Natural killer cell treated with Interleukin-12 subunit alpha and Interleukin-12 subunit beta and Interleukin-15 and Interleukin-18, amount 100 ng/mL, for 72 hours (primary cell): ENCODE measurements around the gene QRICH2. TPM values are rescaled to one million over a fixed set of nuclear protein-coding genes. Genes with fewer than 3 reads are reported as not detected.
"Not testable (repeated sequence)": the region's sequence is repeated elsewhere in the genome, so short reads cannot be mapped to it uniquely, and the experiment has no call there.

ENCODE experiments used
- ATAC-seq, 2 donors: fragments of 150-1000 bp; cut with Tn5 transposase in 1 of 2; sonication (Bioruptor Pico), chemical (Tn5 transposase) in 1 of 2; 2 replicates each; pipeline ENCODE4 v1.10.0; 2021
- DNase-seq: peaks from one replicate; pipeline ENCODE4 v3.0.0; 2022; ENCODE audit warnings: low spot score
- H3K27ac Mint-ChIP-seq, 2 donors: 1 replicate in 1 of 2; 2 replicates in 1 of 2; pipeline ENCODE4 v1.8.0; 2022; ENCODE audit warnings: mixed read lengths in 2 of 2, mild to moderate bottlenecking in 1 of 2, moderate library complexity in 1 of 2
- H3K27me3 Mint-ChIP-seq, 2 donors: 1 replicate in 1 of 2; 2 replicates in 1 of 2; pipeline ENCODE4 v1.8.0; 2022; ENCODE audit warnings: mixed read lengths in 2 of 2
- H3K36me3 Mint-ChIP-seq: one replicate; pipeline ENCODE4 v1.8.0; 2022; ENCODE audit warnings: mixed read lengths
- H3K4me1 Mint-ChIP-seq, 2 donors: 1 replicate in 1 of 2; 2 replicates in 1 of 2; pipeline ENCODE4 v1.8.0; 2022; ENCODE audit warnings: low read depth in 2 of 2, mixed read lengths in 2 of 2, mild to moderate bottlenecking in 1 of 2
- H3K4me3 Mint-ChIP-seq: one replicate; pipeline ENCODE4 v1.8.0; 2022; ENCODE audit warnings: mixed read lengths
- H3K9me3 Mint-ChIP-seq: 2 replicates; pipeline ENCODE4 v1.8.0; 2022; ENCODE audit warnings: mixed read lengths
- total RNA-seq, 2 donors: library from RNA; stranded (reverse); gene quantifications; one replicate each; pipeline ENCODE4 v1.2.3, GENCODE V29; 2022

QRICH2 gene
- total RNA-seq, 2 donors from 2014 or later = 4.1 to 5.9 TPM

- ATAC-seq (no peak), DNase-seq (no peak)
- Mint-ChIP-seq H3K4me1 (peaks cover 33 to 39% of the 10 kb centered on the region in 2 donors), H3K27ac (peak overlapping the region; percentile 97 to 99), H3K27me3 (no peaks in the 10 kb centered on the region), H3K36me3 (peaks cover 7% of the 10 kb centered on the region), H3K4me3 (peak overlapping the region; percentile 92), H3K9me3 (no peaks in the 10 kb centered on the region)
Observed at GRCh38 chr17:76270127-76270592, 37.9 kb downstream of the QRICH2 start.

GRCh38 chr17:76268991-76269981, 38.8 kb downstream of the QRICH2 start:
- H3K9me3 Mint-ChIP-seq = no peaks in the 10 kb centered on the region
- no peak for DNase-seq
- H3K27ac Mint-ChIP-seq = peak overlapping the region; percentile 97 to 99
- H3K36me3 Mint-ChIP-seq = peaks cover 7% of the 10 kb centered on the region
- no peak for ATAC-seq
- peak overlapping the region; percentile 92 for H3K4me3 Mint-ChIP-seq
- H3K27me3 Mint-ChIP-seq = no peaks in the 10 kb centered on the region
- H3K4me1 Mint-ChIP-seq = peaks cover 37 to 39% of the 10 kb centered on the region in 2 donors

GRCh38 chr17:76268015-76268749, 39.9 kb downstream of the QRICH2 start:
- Mint-ChIP-seq H3K36me3 (peaks cover 7% of the 10 kb centered on the region), H3K9me3 (no peaks in the 10 kb centered on the region), H3K4me3 (peak overlapping the region; percentile 92), H3K27me3 (no peaks in the 10 kb centered on the region), H3K27ac (peak overlapping the region; percentile 97 to 99), H3K4me1 (peaks cover 43 to 45% of the 10 kb centered on the region in 2 donors)
- ATAC-seq = peak in 1 of 2 donors; percentile 0
- DNase-seq = no peak

- Mint-ChIP-seq H3K27ac (peak overlapping the region; percentile 97 to 99), H3K4me3 (peak overlapping the region; percentile 92), H3K4me1 (peaks cover 49 to 51% of the 10 kb centered on the region in 2 donors)
- H3K9me3 Mint-ChIP-seq, H3K36me3 Mint-ChIP-seq, H3K27me3 Mint-ChIP-seq, DNase-seq, ATAC-seq: not testable (repeated sequence)
Observed at GRCh38 chr17:76267581-76268001, 40.5 kb downstream of the QRICH2 start.

GRCh38 chr17:76267051-76267576, 41.0 kb downstream of the QRICH2 start:
- no peak for DNase-seq
- Mint-ChIP-seq H3K9me3 (no peaks in the 10 kb centered on the region), H3K4me3 (peak overlapping the region; percentile 92), H3K4me1 (peaks cover 52 to 54% of the 10 kb centered on the region in 2 donors), H3K36me3 (peaks cover 7% of the 10 kb centered on the region), H3K27ac (peak overlapping the region; percentile 97 to 99), H3K27me3 (no peaks in the 10 kb centered on the region)
- no peak for ATAC-seq

- Mint-ChIP-seq H3K27ac (peak overlapping the region; percentile 97 to 99), H3K9me3 (no peaks in the 10 kb centered on the region), H3K4me3 (peak overlapping the region; percentile 92), H3K27me3 (no peaks in the 10 kb centered on the region), H3K4me1 (peaks cover 59 to 61% of the 10 kb centered on the region in 2 donors), H3K36me3 (peaks cover 7% of the 10 kb centered on the region)
- DNase-seq = no peak
- ATAC-seq = no peak
Observed at GRCh38 chr17:76266244-76266938, 41.7 kb downstream of the QRICH2 start.

GRCh38 chr17:76265624-76266243, 42.3 kb downstream of the QRICH2 start:
- H3K9me3 Mint-ChIP-seq = no peaks in the 10 kb centered on the region
- no peak for DNase-seq
- H3K27me3 Mint-ChIP-seq = no peaks in the 10 kb centered on the region
- H3K4me1 Mint-ChIP-seq = peaks cover 54 to 57% of the 10 kb centered on the region in 2 donors
- peak overlapping the region; percentile 92 for H3K4me3 Mint-ChIP-seq
- H3K36me3 Mint-ChIP-seq = peaks cover 7% of the 10 kb centered on the region
- H3K27ac Mint-ChIP-seq = peak overlapping the region; percentile 97 to 99
- ATAC-seq = no peak

GRCh38 chr17:76264755-76265623, 43.1 kb downstream of the QRICH2 start, which contains the start of gene UBALD2:
UBALD2 (plus strand) TSS chr17:76265348; CDS start chr17:76265506, 158 bp downstream.
- peak within 1 kb of the TSS; percentile 92 for H3K4me3 Mint-ChIP-seq
- peaks cover 53 to 56% of the 10 kb centered on the region in 2 donors for H3K4me1 Mint-ChIP-seq
- peak; percentile 90 to 93 for ATAC-seq
- H3K9me3 Mint-ChIP-seq = no peaks in the 10 kb centered on the region
- peaks cover 7% of the 10 kb centered on the region for H3K36me3 Mint-ChIP-seq
- H3K27me3 Mint-ChIP-seq = no peaks in the 10 kb centered on the region
- peak; percentile 100 for DNase-seq
- H3K27ac Mint-ChIP-seq = peak within 1 kb of the TSS; percentile 97 to 100

GRCh38 chr17:76264425-76264754, 43.7 kb downstream of the QRICH2 start:
- no peak for DNase-seq
- peak in 1 of 2 donors; percentile 0 for ATAC-seq
- Mint-ChIP-seq H3K4me3 (peak overlapping the region; percentile 84), H3K36me3 (peaks cover 7% of the 10 kb centered on the region), H3K27me3 (no peaks in the 10 kb centered on the region), H3K4me1 (peaks cover 47 to 50% of the 10 kb centered on the region in 2 donors), H3K9me3 (no peaks in the 10 kb centered on the region), H3K27ac (peak overlapping the region; percentile 97 to 100)

GRCh38 chr17:76263896-76264295, 44.2 kb downstream of the QRICH2 start:
- ATAC-seq (no peak), DNase-seq (no peak)
- peak overlapping the region; percentile 97 to 100 for H3K27ac Mint-ChIP-seq
- H3K9me3 Mint-ChIP-seq = no peaks in the 10 kb centered on the region
- peaks cover 42 to 45% of the 10 kb centered on the region in 2 donors for H3K4me1 Mint-ChIP-seq
- H3K27me3 Mint-ChIP-seq = no peaks in the 10 kb centered on the region
- H3K4me3 Mint-ChIP-seq = peak overlapping the region; percentile 84
- H3K36me3 Mint-ChIP-seq = peaks cover 7% of the 10 kb centered on the region

- Mint-ChIP-seq H3K4me1 (peaks cover 35 to 38% of the 10 kb centered on the region in 2 donors), H3K36me3 (peaks cover 3% of the 10 kb centered on the region), H3K27me3 (no peaks in the 10 kb centered on the region), H3K9me3 (no peaks in the 10 kb centered on the region), H3K4me3 (peak overlapping the region; percentile 84), H3K27ac (peak overlapping the region; percentile 97 to 100)
- ATAC-seq (peak; percentile 5 to 11), DNase-seq (peak; percentile 82)
Observed at GRCh38 chr17:76262732-76263344, 45.2 kb downstream of the QRICH2 start.
